Measurements from ENCODE around the gene E2F6.

GRCh38 chr2:11404376-11405073 is 61.4 kb downstream of the E2F6 start:
- TF ChIP-seq CTCF (IDR thresholded peaks at IDR 0.05) (no peak), POLR2AphosphoS5 (IDR thresholded peaks at IDR 0.05) (no peak), POLR2A (IDR thresholded peaks at IDR 0.05) (no peak)

All from gastroesophageal sphincter (tissue), 3 donors.